PC-9 (cell line): ENCODE data around the gene TAF6.

Source experiments
- CTCF ChIP-seq: fragments of 200-600 bp; sonication (generic); conservative IDR thresholded peaks from 2 replicates; pipeline ENCODE4 v1.6.1; 2017; ENCODE audit warnings: mixed run types, antibody characterized with exemption, mild to moderate bottlenecking, moderate library complexity
- EZH2 ChIP-seq: fragments of 200-600 bp; sonication (generic); IDR thresholded peaks from 2 replicates; pipeline ENCODE4 v1.8.0; 2017; ENCODE audit warnings: antibody characterized with exemption, low read depth

GRCh38 chr7:100148225-100148558, 29.0 kb upstream of the TAF6 start:
- TF ChIP-seq EZH2 (no peak), CTCF (no peak)
